Neural crest cell (in vitro differentiated cells): ENCODE measurements around the gene HMGCL. TPM values are rescaled to one million over a fixed set of nuclear protein-coding genes. Genes with fewer than 3 reads are reported as not detected.
"Not testable (repeated sequence)": the region's sequence is repeated elsewhere in the genome, so short reads cannot be mapped to it uniquely, and the experiment has no call there.

Source experiments
- DNase-seq: peaks from one replicate; pipeline ENCODE4 v3.0.0; 2021; ENCODE audit warnings: low read depth, mixed read lengths, low spot score
- H3K27ac Mint-ChIP-seq: one replicate; pipeline ENCODE4 v1.8.0; 2021; ENCODE audit warnings: mild to moderate bottlenecking, mixed read lengths; ENCODE audit not compliant: unreplicated experiment
- H3K27me3 Mint-ChIP-seq: 2 replicates; pipeline ENCODE4 v1.8.0; 2021; ENCODE audit warnings: low read depth, mild to moderate bottlenecking, mixed read lengths
- H3K36me3 Mint-ChIP-seq: 2 replicates; pipeline ENCODE4 v1.8.0; 2021; ENCODE audit warnings: low read depth, mild to moderate bottlenecking, mixed read lengths
- H3K4me1 Mint-ChIP-seq: 2 replicates; pipeline ENCODE4 v1.8.0; 2021; ENCODE audit warnings: mixed read lengths
- H3K4me3 Mint-ChIP-seq: one replicate; pipeline ENCODE4 v1.8.0; 2021; ENCODE audit warnings: mild to moderate bottlenecking, mixed read lengths
- H3K9me3 Mint-ChIP-seq: 2 replicates; pipeline ENCODE4 v1.8.0; 2021; ENCODE audit warnings: mixed read lengths
- total RNA-seq: library from RNA; stranded (reverse); gene quantifications from 2 replicates; pipeline ENCODE4 v1.2.1, GENCODE V29; 2021
- TF ChIP-seq, protein P1 (sequence below): fragments of 200-600 bp; sonication (generic); conservative IDR thresholded peaks from 2 replicates; pipeline ENCODE4 v1.5.0; 2021; ENCODE audit warnings: antibody characterized with exemption, mild to moderate bottlenecking

Gene HMGCL
- total RNA-seq, 1 donor from 2014 or later: 17.4 TPM

DNA sequence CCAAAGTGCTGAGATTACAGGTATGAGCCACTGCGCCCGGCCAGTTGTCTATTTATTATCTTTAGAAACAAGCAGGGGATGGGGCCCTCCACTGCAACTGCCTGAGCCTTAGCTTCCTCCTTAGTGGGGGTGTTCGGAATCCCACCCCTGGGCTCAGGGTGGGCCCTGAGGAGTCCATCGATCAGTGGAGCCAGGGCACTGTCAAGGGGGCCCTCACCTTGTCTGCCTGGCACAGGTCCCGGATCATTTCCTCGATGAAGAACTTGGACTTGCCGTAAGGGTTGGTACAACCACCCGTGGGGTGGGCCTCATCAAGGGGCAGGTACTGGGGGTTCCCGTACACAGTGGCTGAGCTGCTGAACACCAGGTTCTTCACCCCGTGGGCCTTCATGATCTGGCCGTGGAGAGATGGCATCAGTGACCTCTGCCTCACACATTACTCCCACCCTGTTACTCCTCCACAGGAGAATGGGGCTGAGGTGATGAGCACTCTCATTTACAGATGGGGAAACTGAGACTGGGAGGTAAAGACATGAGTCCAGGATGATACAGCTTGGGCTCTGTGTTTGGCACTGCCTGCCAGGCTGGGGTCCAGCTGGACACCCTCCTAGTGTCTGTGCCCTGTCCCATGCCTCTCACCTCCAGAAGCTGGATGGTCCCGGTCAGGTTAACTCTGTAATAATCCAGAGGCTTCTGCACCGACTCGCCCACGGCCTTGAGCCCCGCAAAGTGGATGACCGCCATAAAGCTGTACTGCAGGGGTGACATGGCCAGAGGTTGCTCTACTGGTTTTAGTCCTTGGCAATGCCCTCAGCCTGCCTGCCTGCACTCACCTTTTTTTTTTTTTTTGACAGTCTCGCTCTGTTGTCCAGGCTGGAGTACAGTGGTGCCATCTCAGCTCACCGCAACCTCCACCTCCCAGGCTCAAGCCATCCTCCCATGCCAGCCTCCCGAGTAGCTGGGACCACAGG lies 27.5 kb downstream of the HMGCL start:
- Mint-ChIP-seq H3K36me3 (no peaks in the 10 kb centered on the region), H3K9me3 (no peaks in the 10 kb centered on the region), H3K4me3 (peak overlapping the region; percentile 97), H3K27ac (no peak overlapping the region), H3K27me3 (peaks cover 2% of the 10 kb centered on the region), H3K4me1 (peaks cover 9% of the 10 kb centered on the region)
- no peak for DNase-seq
- TF ChIP-seq, protein P1, sequence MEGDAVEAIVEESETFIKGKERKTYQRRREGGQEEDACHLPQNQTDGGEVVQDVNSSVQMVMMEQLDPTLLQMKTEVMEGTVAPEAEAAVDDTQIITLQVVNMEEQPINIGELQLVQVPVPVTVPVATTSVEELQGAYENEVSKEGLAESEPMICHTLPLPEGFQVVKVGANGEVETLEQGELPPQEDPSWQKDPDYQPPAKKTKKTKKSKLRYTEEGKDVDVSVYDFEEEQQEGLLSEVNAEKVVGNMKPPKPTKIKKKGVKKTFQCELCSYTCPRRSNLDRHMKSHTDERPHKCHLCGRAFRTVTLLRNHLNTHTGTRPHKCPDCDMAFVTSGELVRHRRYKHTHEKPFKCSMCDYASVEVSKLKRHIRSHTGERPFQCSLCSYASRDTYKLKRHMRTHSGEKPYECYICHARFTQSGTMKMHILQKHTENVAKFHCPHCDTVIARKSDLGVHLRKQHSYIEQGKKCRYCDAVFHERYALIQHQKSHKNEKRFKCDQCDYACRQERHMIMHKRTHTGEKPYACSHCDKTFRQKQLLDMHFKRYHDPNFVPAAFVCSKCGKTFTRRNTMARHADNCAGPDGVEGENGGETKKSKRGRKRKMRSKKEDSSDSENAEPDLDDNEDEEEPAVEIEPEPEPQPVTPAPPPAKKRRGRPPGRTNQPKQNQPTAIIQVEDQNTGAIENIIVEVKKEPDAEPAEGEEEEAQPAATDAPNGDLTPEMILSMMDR: no peak

DNA sequence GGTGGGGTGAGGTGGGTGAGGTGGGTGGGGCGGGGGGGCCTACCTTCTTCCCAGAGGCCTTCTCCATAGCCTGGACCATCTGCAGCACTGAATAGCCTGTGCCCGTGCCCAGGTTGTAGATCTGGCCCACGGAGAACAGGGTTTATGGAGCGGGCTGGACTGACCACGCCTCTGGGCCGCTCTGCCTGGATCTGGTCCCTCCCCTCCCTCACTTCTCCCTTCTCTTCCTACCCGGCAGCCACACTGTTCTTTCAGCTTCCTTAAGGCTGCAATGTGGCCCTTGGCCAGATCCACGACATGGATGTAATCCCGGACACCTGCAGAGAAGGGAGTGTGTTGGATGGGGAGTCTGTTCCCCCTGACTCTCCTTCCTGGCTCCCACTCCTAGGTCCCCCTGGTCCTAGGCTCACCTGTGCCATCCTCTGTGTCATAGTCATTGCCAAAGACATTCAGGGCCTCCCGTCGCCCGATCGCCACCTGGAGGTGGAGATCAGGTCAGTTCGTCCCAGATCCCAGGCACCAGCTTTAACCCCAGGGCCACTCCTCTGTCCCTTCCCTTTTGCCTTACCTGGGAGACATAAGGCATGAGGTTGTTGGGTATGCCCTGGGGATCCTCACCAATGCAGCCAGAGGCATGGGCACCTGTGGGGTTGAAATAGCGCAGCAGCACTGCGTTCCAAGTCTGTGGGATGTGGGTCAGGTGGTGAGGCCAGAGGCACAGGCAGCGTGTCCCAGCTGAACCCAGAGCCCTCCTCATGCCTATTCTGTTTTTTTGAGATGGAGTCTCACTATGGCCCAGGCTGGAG lies 28.6 kb downstream of the HMGCL start:
- peaks cover 11% of the 10 kb centered on the region for H3K4me1 Mint-ChIP-seq
- H3K36me3 Mint-ChIP-seq: no peaks in the 10 kb centered on the region
- peaks cover 2% of the 10 kb centered on the region for H3K27me3 Mint-ChIP-seq
- no peak overlapping the region for H3K27ac Mint-ChIP-seq
- TF ChIP-seq, protein P1: no peak
- DNase-seq: no peak
- peak overlapping the region; percentile 97 for H3K4me3 Mint-ChIP-seq
- H3K9me3 Mint-ChIP-seq: no peaks in the 10 kb centered on the region

DNA sequence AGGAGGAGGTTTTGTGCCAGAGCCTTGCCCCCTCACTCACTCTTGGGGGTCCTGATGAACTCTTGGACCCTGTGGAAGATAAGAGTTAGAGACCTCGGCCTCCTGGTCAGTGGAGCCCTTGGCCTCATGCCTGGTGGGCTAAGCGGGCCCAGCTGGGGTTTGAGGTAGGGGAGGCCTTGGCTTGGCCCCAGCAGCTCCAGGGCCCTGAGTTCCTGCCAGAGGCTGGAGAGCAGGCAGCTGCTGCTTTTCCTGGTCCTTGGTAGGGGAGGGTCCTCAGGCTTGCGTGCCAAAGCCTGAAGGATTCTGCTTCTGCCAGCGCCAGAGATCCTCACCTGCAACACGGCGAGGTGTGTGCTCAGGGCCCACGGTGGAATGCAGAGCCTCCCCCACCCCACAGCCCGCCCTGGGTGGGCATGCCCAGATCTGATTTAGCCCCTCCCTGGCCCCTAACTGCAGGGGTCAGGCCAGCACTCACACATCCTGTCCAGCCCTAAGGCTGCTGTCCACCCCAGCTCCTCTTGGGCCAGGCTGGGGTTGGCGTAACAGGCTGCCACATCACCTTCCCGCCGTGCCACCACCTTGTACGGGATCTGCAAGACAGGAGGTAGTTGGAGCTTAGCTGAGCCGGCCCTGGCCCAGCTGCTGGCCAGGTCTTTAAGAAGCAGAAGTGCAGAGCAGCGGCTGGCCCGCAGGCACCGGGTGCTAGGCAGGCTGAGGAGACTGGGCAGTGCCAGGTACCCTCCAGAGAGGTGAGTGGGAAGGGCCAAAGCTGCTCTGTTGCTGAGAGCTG lies 29.4 kb downstream of the HMGCL start:
- no peaks in the 10 kb centered on the region for H3K36me3 Mint-ChIP-seq

DNA sequence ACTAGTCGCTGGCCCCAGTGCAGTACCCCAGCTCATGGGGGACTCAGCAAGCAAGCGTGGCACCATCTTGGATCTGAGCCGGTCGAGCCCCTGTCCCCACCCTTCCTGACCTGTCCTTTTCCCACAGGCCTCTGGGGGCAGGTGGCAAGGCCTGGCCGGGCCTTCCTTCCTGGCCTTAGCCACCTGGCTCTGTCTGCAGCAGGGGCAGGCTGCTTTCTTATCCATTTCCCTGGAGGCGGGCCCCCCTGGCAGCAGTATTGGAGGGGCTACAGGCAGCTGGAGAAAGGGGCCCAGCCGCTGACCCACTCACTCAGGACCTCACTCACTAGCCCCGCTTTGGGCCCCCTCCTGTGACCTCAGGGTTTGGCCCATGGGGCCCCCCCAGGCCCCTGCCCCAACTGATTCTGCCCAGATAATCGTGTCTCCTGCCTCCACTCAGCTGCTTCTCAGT lies 30.5 kb downstream of the HMGCL start:
- not testable (repeated sequence) for DNase-seq, H3K27ac Mint-ChIP-seq, H3K27me3 Mint-ChIP-seq, H3K36me3 Mint-ChIP-seq, H3K9me3 Mint-ChIP-seq
- Mint-ChIP-seq H3K4me1 (peaks cover 20% of the 10 kb centered on the region), H3K4me3 (peak overlapping the region; percentile 75)

More for the DNA sequence above, 29.4 kb downstream of the HMGCL start:
- Mint-ChIP-seq H3K27me3 (peaks cover 5% of the 10 kb centered on the region), H3K4me1 (peaks cover 14% of the 10 kb centered on the region), H3K9me3 (no peaks in the 10 kb centered on the region), H3K4me3 (peak overlapping the region; percentile 81), H3K27ac (no peak overlapping the region)
- no peak for DNase-seq
- TF ChIP-seq, protein P1: no peak

DNA sequence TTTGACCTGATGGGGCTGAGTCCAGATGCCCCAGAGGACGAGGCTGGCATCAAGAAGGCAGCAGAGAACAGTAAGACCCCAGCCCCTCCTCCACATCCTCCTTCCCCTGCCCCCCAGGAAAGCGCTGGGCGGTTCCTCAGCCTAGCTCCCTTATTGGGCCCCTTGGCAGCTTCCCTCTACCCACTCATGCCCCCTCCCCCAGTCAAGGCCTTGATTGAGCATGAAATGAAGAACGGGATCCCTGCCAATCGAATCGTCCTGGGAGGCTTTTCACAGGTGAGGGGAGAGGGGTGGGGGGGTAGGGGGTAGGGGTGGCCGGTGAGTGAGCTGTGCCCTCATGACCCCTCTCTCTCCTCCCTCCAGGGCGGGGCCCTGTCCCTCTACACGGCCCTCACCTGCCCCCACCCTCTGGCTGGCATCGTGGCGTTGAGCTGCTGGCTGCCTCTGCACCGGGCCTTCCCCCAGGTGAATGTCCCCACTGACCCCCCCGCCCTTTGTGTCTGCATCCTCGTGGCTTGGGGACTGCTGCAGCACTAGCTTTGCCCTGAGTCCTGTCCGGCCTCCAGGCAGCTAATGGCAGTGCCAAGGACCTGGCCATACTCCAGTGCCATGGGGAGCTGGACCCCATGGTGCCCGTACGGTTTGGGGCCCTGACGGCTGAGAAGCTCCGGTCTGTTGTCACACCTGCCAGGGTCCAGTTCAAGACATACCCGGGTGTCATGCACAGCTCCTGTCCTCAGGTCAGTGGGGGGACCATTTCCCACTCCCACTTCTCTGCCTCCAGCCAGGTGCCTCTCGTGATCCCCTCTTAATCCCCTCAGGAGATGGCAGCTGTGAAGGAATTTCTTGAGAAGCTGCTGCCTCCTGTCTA lies 31.1 kb downstream of the HMGCL start:
- Mint-ChIP-seq H3K27ac (no peak overlapping the region), H3K4me1 (peaks cover 18% of the 10 kb centered on the region), H3K9me3 (no peaks in the 10 kb centered on the region), H3K36me3 (no peaks in the 10 kb centered on the region), H3K27me3 (peaks cover 3% of the 10 kb centered on the region), H3K4me3 (peak overlapping the region; percentile 75)
- no peak for DNase-seq
- TF ChIP-seq, protein P1: no peak
